BLaER1 (cell line): ENCODE measurements around the gene KCNQ1OT1.

Experiments used
- H3K27ac ChIP-seq: shearing (Covaris generic); formaldehyde crosslinking; 2 replicates; pipeline ENCODE4 v1.8.1; 2022
- H3K27me3 ChIP-seq: shearing (Covaris generic); formaldehyde crosslinking; 2 replicates; pipeline ENCODE4 v1.8.1; 2022
- H3K36me3 ChIP-seq: shearing (Covaris generic); formaldehyde crosslinking; 2 replicates; pipeline ENCODE4 v1.8.1; 2022
- H3K4me1 ChIP-seq: shearing (Covaris generic); formaldehyde crosslinking; 2 replicates; pipeline ENCODE4 v1.8.1; 2022
- H3K4me2 ChIP-seq: shearing (Covaris generic); formaldehyde crosslinking; 2 replicates; pipeline ENCODE4 v1.8.1; 2022
- H3K4me3 ChIP-seq: shearing (Covaris generic); formaldehyde crosslinking; 2 replicates; pipeline ENCODE4 v1.8.1; 2022
- H3K9ac ChIP-seq: shearing (Covaris generic); formaldehyde crosslinking; 2 replicates; pipeline ENCODE4 v1.8.1; 2022
- H3K9me3 ChIP-seq: shearing (Covaris generic); formaldehyde crosslinking; 2 replicates; pipeline ENCODE4 v1.8.1; 2022
- H4K20me1 ChIP-seq: shearing (Covaris generic); formaldehyde crosslinking; 2 replicates; pipeline ENCODE4 v1.8.1; 2022
- Cebpa-rat ChIP-seq: shearing (Covaris generic); IDR thresholded peaks from 2 replicates; pipeline ENCODE4 v1.8.1; 2022

KCNQ1OT1 gene

DNA sequence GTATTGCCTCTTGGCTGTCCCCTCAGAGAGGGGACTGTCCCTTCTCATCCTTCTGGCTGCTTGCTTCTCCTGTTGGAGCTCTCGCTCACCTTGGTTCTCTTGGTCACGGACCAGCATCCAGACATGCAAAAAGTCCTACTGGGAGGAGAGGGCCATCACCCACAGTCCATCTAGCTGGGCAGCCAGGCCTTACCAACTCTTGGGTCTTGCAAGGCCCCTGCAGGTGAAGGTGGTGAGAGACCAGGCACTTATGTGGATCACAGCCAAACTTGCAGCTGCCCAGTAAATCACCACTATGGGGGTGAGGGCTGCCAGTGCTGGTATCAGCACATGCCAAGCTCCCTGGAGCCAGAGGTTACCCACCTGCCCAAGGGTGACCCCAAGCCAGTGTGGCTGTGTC, 36.3 kb downstream of the KCNQ1OT1 start:
- Histone ChIP-seq H3K9ac (no peak overlapping the region), H3K4me1 (0 out of 2 replicates have a peak, but pooled peaks cover 6% of the 10 kb centered on the region), H3K27ac (no peak overlapping the region), H3K27me3 (no peaks in the 10 kb centered on the region), H3K4me3 (no peak overlapping the region), H4K20me1 (peaks cover 7% of the 10 kb centered on the region; the same call in 1 of the 2 replicates), H3K9me3 (peaks cover 72% of the 10 kb centered on the region), H3K4me2 (no peak overlapping the region), H3K36me3 (peaks cover 82% of the 10 kb centered on the region)
- no peak for TF ChIP-seq Cebpa-rat

DNA sequence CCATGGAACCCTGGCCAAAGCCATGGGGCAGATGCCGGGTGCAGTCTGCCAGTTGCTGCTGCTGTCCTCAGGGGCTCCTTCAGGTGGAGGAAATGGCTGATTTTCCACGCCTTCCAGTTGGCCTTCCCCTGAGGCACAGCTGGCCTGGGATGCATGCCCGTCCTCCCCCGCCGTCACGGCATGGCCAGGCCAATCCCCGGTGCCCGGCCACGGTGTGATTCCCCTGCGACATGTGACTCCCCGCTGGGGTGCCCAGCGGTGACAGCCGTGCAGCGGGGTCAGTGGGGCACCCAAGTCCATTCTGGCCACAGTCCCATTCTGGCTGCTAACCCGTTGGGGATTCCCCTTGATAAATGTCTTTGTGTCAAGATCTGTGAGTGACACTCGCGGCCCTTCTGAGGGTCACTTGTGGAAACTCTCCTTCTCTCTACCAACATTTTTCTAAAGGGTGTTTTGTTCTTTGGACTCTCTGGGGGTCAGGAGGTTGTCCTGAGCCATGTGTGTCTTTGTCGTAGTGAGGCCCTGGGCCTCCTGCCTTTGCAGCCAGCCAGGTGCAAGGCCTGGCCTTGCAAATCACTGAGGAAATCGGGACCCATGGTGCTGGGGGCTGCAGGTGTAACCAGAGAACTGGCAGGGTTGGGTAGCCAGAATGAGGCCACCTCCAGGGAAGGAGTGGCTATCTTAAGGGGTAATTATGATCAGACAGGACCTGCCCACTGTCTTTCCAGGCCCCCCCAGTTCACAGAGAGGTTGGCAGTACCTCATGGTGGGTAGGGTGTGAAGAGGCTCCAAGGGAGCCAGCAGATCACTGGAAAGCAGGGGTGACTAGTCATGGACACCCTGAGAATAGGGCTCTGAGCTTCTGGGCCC, 37.1 kb downstream of the KCNQ1OT1 start:
- Histone ChIP-seq H3K27me3 (no peaks in the 10 kb centered on the region), H3K4me2 (no peak overlapping the region), H3K36me3 (peaks cover 74% of the 10 kb centered on the region), H3K9ac (no peak overlapping the region), H3K4me1 (0 out of 2 replicates have a peak, but pooled peaks cover under 1% of the 10 kb centered on the region), H4K20me1 (peaks cover under 1% of the 10 kb centered on the region; the same call in 1 of the 2 replicates), H3K27ac (no peak overlapping the region), H3K9me3 (peaks cover 79% of the 10 kb centered on the region), H3K4me3 (no peak overlapping the region)
- no peak for TF ChIP-seq Cebpa-rat

DNA sequence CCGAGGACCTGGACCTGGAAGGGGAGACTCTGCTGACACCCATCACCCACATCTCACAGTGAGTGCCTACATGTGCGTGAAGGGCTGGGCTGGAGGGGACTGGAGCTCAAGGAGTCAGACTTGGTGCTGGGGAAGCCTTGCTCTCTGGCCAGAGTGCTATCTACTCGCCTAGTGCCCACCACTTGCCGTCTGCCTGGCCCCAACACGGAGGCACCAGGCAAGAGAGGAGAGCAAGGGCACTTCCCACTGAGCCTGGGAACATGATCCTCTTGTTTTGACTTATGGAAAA, 37.8 kb downstream of the KCNQ1OT1 start:
- Histone ChIP-seq H3K4me3 (no peak overlapping the region), H3K4me1 (0 out of 2 replicates have a peak, but pooled peaks cover under 1% of the 10 kb centered on the region), H3K9ac (no peak overlapping the region), H3K36me3 (peaks cover 70% of the 10 kb centered on the region), H3K27me3 (no peaks in the 10 kb centered on the region), H3K27ac (no peak overlapping the region), H3K9me3 (peaks cover 84% of the 10 kb centered on the region), H4K20me1 (no peaks in the 10 kb centered on the region), H3K4me2 (no peak overlapping the region)
- no peak for TF ChIP-seq Cebpa-rat

DNA sequence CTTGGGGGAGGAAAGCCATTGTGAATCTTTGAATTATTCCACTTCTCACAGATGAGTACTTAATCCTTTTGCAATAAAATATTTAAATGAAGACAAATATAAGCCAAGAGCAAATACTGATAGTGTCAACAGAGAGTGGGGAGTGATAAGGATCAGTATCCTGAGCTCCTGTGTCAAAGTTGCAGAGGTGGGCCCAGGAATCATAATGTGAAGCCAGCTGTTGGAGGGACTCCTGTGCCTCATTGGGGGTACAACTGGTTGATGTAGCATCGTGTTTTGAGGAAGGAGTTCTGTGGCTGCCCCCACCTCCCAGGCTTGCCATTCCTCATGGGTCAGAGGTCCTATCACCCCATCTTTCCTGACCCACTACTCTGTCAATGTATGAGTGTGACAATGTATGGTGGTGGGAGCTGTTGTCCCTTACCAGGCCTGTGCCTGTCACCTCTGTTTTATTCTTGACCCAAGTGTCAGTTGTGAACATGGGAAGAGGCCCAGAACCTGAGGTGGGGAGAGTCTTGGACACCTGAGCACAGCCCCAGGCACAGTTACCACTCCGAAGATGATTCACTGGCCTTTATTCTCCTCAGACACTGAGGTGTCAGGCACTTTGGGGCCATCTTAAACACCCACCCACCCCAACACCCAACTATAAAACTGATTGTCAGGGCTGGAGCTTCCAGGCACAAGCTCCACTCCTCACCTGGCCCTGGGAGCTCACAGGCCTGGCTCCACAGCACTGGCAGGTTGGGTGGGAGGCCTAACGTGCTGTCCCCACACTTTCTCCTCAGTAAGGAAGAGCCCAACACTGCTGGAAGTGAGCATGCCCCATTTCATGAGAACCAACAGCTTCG, 38.4 kb downstream of the KCNQ1OT1 start:
- H3K36me3 ChIP-seq, result peaks cover 65% of the 10 kb centered on the region
- H3K27ac ChIP-seq, result no peak overlapping the region
- H3K4me1 ChIP-seq, result peaks cover 6% of the 10 kb centered on the region
- no peak overlapping the region for H3K4me2 ChIP-seq
- H4K20me1 ChIP-seq, result no peaks in the 10 kb centered on the region
- no peak for TF ChIP-seq Cebpa-rat
- no peak overlapping the region for H3K4me3 ChIP-seq
- H3K9me3 ChIP-seq, result peaks cover 86% of the 10 kb centered on the region
- no peaks in the 10 kb centered on the region for H3K27me3 ChIP-seq
- no peak overlapping the region for H3K9ac ChIP-seq

DNA sequence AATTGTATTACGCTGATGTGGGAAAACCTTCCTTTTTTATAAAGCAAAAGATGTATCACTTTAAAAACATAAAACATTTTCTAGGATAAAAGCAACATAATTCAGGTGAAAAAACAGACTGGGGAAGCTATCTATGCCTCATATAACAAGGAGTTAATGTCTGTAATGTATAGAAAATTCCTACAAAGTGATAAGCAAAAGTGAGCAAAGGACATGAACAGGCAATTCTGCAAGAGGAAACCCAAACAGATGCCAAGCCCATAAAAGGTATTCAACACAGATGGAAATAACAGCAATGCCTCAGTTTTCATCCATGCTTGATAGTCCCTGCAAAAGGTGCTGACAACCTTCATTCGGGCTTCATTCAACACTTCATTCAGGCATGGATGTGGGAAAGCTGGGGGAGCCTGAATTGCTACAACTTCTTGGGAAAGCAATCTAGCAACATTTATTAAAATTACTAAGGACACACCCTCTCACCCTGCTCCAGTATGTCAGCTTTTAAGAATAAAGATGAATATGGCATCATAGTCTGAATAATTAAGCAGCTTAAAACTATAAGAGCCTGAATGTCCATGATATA, 39.3 kb downstream of the KCNQ1OT1 start:
- H3K4me3 ChIP-seq, result no peak overlapping the region
- peaks cover 15% of the 10 kb centered on the region for H3K4me1 ChIP-seq
- no peak overlapping the region for H3K4me2 ChIP-seq
- H3K27me3 ChIP-seq, result no peaks in the 10 kb centered on the region
- H3K36me3 ChIP-seq, result peaks cover 55% of the 10 kb centered on the region
- H3K27ac ChIP-seq, result no peak overlapping the region
- H4K20me1 ChIP-seq, result no peaks in the 10 kb centered on the region
- H3K9me3 ChIP-seq, result peaks cover 84% of the 10 kb centered on the region
- H3K9ac ChIP-seq, result no peak overlapping the region
- no peak for TF ChIP-seq Cebpa-rat

DNA sequence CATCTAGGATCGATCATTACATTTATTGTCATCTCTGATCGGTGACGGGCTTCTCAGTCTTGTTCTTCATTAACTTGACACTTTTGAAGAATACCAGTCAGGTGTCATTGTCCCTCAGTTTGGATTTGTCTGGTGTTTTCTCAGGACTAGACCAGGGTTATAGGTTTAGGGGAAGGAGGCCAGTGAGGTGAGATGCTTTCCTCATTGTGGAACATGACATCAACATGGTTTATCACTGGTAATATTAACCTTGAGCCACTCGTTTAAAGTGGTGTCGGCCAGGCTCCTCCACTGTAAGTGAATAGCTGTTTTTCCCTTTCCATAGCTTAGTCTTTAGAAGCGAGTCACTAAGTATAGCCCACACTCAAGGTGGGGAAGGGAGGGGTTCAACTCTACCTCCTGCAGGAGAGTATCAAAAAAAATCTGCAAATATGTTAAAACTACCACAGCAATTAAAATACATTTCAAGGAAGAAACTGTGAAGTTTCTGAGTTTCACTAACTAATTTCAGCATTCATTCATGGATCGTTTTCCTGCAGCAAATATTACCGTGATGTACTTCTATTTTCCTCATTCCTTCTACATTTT, 42.0 kb downstream of the KCNQ1OT1 start:
- Histone ChIP-seq H3K27me3 (no peaks in the 10 kb centered on the region), H3K9ac (no peak overlapping the region), H3K4me1 (peaks cover 15% of the 10 kb centered on the region), H3K4me3 (no peak overlapping the region), H4K20me1 (no peaks in the 10 kb centered on the region), H3K9me3 (peaks cover 83% of the 10 kb centered on the region), H3K36me3 (peaks cover 51% of the 10 kb centered on the region), H3K4me2 (no peak overlapping the region), H3K27ac (no peak overlapping the region)
- no peak for TF ChIP-seq Cebpa-rat

DNA sequence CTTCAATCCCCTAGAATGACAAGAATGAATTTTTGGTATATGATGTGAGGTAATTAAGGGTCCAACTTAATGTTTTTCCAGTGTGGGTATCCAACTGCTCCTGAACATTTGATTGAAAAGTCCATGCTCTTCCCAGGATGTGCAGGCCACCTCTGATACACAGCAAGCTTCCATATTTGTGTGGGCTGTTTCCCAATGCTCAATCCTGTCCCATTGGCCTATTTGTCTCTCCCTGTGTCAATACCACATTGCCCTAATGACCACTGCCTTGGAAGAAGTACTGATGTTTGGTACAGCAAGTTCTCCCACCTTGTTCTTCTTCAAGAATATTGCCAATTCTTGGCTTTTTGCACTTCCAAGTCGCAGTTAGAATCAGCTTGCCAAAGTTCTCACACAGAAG, 42.9 kb downstream of the KCNQ1OT1 start:
- Histone ChIP-seq H3K4me1 (peaks cover 15% of the 10 kb centered on the region), H3K27me3 (no peaks in the 10 kb centered on the region), H3K4me2 (no peak overlapping the region), H3K36me3 (peaks cover 51% of the 10 kb centered on the region), H4K20me1 (no peaks in the 10 kb centered on the region), H3K9ac (no peak overlapping the region), H3K27ac (no peak overlapping the region), H3K9me3 (peaks cover 83% of the 10 kb centered on the region), H3K4me3 (no peak overlapping the region)
- no peak for TF ChIP-seq Cebpa-rat

DNA sequence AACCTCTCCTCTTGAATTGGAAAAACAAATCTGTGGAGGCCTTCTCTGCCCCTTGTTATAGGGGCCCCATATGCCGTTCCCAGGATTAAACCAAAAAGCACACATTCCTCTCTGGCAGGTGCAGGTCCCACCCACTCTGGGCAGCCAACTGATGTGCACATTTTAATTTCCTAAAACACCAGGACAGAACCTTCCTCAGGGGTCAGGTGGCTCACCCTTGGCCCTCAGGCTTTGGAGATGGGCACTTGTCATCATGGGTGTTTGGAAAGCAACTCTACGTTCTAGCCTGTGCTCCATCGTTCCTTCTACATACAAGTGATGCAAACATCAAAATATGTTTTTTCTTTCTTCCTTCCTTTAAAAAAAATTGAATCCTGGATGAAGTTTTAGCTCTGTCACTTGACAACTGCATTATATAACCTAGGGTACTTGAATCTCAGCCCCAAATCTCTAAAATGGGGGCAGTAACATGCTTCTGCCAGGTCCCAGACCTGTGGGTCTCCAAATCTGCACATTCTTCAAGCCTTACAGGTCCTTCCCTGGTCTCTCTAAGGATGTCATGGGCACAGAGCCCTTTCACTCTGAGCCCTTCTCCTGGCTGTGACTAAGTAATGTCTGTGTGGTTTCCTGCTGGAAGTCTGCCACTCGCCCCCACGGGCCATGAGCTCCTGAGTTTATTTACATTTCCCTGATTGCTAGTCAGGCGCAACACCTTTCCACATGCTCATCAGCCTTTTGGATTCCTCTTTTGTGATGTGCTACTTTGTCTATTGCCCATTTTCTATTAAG, 43.8 kb downstream of the KCNQ1OT1 start:
- Histone ChIP-seq H3K9me3 (peaks cover 83% of the 10 kb centered on the region), H3K4me2 (peak overlapping the region; percentile 25; the same call in 1 of the 2 replicates), H3K36me3 (peaks cover 51% of the 10 kb centered on the region), H3K27me3 (no peaks in the 10 kb centered on the region), H3K9ac (no peak overlapping the region), H4K20me1 (no peaks in the 10 kb centered on the region), H3K27ac (no peak overlapping the region), H3K4me1 (peaks cover 15% of the 10 kb centered on the region), H3K4me3 (no peak overlapping the region)
- TF ChIP-seq Cebpa-rat, result no peak
